Left ventricle myocardium inferior (tissue), 1 donor: ENCODE measurements around the gene ANTXR1. TPM values are rescaled to one million over a fixed set of nuclear protein-coding genes. Genes with fewer than 3 reads are reported as not detected.

ENCODE experiments used
- DNase-seq: peaks from one replicate; pipeline ENCODE4 v3.0.0-alpha.2; 2020
- H3K27ac ChIP-seq: fragments of 200-600 bp; replicated peaks from 2 replicates; pipeline ENCODE4 v1.8.0; 2021
- H3K27me3 ChIP-seq: fragments of 200-600 bp; 2 replicates; pipeline ENCODE4 v1.8.0; 2021; ENCODE audit warnings: low read depth
- H3K36me3 ChIP-seq: fragments of 200-600 bp; 2 replicates; pipeline ENCODE4 v1.8.0; 2021
- H3K4me1 ChIP-seq: fragments of 200-600 bp; 2 replicates; pipeline ENCODE4 v1.8.0; 2021
- H3K4me3 ChIP-seq: fragments of 200-600 bp; 2 replicates; pipeline ENCODE4 v1.8.0; 2021; ENCODE audit warnings: mild to moderate bottlenecking, moderate library complexity
- H3K9me3 ChIP-seq: fragments of 200-600 bp; replicated peaks from 2 replicates; pipeline ENCODE4 v1.8.0; 2021
- CTCF ChIP-seq: fragments of 200-600 bp; IDR thresholded peaks from 2 replicates; pipeline ENCODE4 v1.8.0; 2021; ENCODE audit warnings: antibody characterized with exemption, mild to moderate bottlenecking, borderline replicate concordance
- intact Hi-C: fragments of 100-400 bp; cut with micrococcal nuclease; formaldehyde crosslinking; loops from one replicate; pipeline ENCODE4 v1.11.0; 2022
- total RNA-seq: library from RNA; stranded (reverse); fragmentation: NEBNext Ultra II Directional; extraction: Animal tissue kit (Norgen Biotek cat#: 25700); gene quantifications from one replicate; pipeline ENCODE4 v1.2.1, GENCODE V29; 2021
- donor health status: DM: no; HTN: yes; CAD: no; lungs with severe emphysema.

ANTXR1 gene
- total RNA-seq, 1 donor from 2014 or later = 23.3 TPM

- Histone ChIP-seq H3K27ac (peak overlapping the region; percentile 39), H3K9me3 (peaks cover 6% of the 10 kb centered on the region), H3K4me3 (no peak overlapping the region), H3K36me3 (no peaks in the 10 kb centered on the region), H3K27me3 (no peaks in the 10 kb centered on the region), H3K4me1 (peaks cover 17% of the 10 kb centered on the region)
- no peak for DNase-seq
- intact Hi-C loops = no loop called here
- TF ChIP-seq CTCF = no peak
Measured at GRCh38 chr2:69054431-69054830, 41.5 kb downstream of the ANTXR1 start.

- intact Hi-C loops = no loop called here
- DNase-seq = no peak
- Histone ChIP-seq H3K9me3 (peaks cover 6% of the 10 kb centered on the region), H3K27ac (no peak overlapping the region), H3K36me3 (no peaks in the 10 kb centered on the region), H3K27me3 (no peaks in the 10 kb centered on the region), H3K4me3 (no peak overlapping the region), H3K4me1 (peaks cover 30% of the 10 kb centered on the region)
- TF ChIP-seq CTCF = no peak
Measured at GRCh38 chr2:69055688-69056470, 42.9 kb downstream of the ANTXR1 start.

GRCh38 chr2:69057660-69058059 is 44.7 kb downstream of the ANTXR1 start:
- intact Hi-C loops = no loop called here
- Histone ChIP-seq H3K4me1 (peaks cover 47% of the 10 kb centered on the region), H3K9me3 (peaks cover 6% of the 10 kb centered on the region), H3K27ac (no peak overlapping the region), H3K4me3 (no peak overlapping the region), H3K36me3 (no peaks in the 10 kb centered on the region), H3K27me3 (no peaks in the 10 kb centered on the region)
- TF ChIP-seq CTCF = no peak
- no peak for DNase-seq

GRCh38 chr2:69059731-69060290 is 46.8 kb downstream of the ANTXR1 start:
- Histone ChIP-seq H3K4me3 (no peak overlapping the region), H3K36me3 (no peaks in the 10 kb centered on the region), H3K4me1 (peaks cover 30% of the 10 kb centered on the region), H3K27ac (peak overlapping the region; percentile 13), H3K9me3 (peaks cover 13% of the 10 kb centered on the region), H3K27me3 (no peaks in the 10 kb centered on the region)
- intact Hi-C loops = no loop called here
- DNase-seq = no peak
- TF ChIP-seq CTCF = no peak

- Histone ChIP-seq H3K27ac (peak overlapping the region; percentile 29), H3K27me3 (no peaks in the 10 kb centered on the region), H3K4me3 (no peak overlapping the region), H3K9me3 (peaks cover 13% of the 10 kb centered on the region), H3K36me3 (no peaks in the 10 kb centered on the region), H3K4me1 (peaks cover 36% of the 10 kb centered on the region)
- TF ChIP-seq CTCF = no peak
- intact Hi-C loops = no loop called here
- no peak for DNase-seq
Measured at GRCh38 chr2:69060938-69061501, 48.0 kb downstream of the ANTXR1 start.
